Liver (tissue), 3 donors: ENCODE measurements around the gene TRUB1.

Experiments
- EGR1 ChIP-seq, 2 donors: IDR thresholded peaks; 2 replicates each; pipeline ENCODE4 v1.6.1; 2016 to 2018; ENCODE audit warnings: antibody characterized with exemption in 2 of 2, low read depth in 2 of 2
- TAF1 ChIP-seq: conservative IDR thresholded peaks from 2 replicates; pipeline ENCODE4 v1.6.1; 2016; ENCODE audit warnings: antibody characterized with exemption, mild to moderate bottlenecking
- TF ChIP-seq, protein P1 (sequence below): fragments of 150-350 bp; IDR thresholded peaks from 2 replicates; pipeline ENCODE4 v1.5.1; 2017; ENCODE audit warnings: improper control_type of control experiment, low read depth, low read length; ENCODE audit not compliant: missing input control
- TF ChIP-seq, protein P2 (sequence below): IDR thresholded peaks from 2 replicates; pipeline ENCODE4 v1.6.1; 2016; ENCODE audit warnings: antibody characterized with exemption
- TF ChIP-seq, protein P3 (sequence below): IDR thresholded peaks from 2 replicates; pipeline ENCODE4 v1.6.1; 2016; ENCODE audit warnings: antibody characterized with exemption, mild to moderate bottlenecking
- TF ChIP-seq, protein P4 (sequence below): IDR thresholded peaks from 2 replicates; pipeline ENCODE4 v1.6.1; 2016; ENCODE audit warnings: antibody characterized with exemption
- donor health status: healthy.
- donor health status: healthy.

DNA sequence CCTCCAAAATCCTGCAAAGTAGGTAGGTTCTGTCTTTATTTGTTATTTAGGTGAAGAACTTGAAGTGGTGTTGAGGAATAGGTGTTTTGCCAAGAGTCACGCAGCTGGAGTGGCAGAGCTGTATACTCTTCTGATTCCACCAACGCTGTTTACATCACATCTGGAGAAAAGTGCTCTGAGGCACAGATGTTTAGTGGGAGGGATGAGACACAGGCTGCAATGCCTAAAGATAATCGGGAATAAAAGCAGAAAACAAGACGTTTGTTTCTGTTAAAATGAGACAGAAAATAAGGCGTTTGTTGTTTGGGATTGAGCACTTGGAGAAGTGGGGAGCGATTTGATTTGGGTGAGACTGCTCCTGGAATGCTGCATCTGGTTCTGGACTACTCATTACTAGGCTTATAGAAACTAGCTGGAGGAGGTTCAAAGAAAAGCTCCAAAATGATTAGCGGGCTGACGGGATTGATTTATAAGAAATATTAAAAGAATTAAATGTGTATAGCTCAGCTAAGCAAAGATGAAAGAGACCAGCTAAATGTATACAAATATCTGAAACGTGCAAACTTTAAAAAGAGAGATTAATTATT, 54.3 kb downstream of the TRUB1 start:
- TF ChIP-seq, protein P1, sequence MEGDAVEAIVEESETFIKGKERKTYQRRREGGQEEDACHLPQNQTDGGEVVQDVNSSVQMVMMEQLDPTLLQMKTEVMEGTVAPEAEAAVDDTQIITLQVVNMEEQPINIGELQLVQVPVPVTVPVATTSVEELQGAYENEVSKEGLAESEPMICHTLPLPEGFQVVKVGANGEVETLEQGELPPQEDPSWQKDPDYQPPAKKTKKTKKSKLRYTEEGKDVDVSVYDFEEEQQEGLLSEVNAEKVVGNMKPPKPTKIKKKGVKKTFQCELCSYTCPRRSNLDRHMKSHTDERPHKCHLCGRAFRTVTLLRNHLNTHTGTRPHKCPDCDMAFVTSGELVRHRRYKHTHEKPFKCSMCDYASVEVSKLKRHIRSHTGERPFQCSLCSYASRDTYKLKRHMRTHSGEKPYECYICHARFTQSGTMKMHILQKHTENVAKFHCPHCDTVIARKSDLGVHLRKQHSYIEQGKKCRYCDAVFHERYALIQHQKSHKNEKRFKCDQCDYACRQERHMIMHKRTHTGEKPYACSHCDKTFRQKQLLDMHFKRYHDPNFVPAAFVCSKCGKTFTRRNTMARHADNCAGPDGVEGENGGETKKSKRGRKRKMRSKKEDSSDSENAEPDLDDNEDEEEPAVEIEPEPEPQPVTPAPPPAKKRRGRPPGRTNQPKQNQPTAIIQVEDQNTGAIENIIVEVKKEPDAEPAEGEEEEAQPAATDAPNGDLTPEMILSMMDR = no peak
- TF ChIP-seq, protein P2, sequence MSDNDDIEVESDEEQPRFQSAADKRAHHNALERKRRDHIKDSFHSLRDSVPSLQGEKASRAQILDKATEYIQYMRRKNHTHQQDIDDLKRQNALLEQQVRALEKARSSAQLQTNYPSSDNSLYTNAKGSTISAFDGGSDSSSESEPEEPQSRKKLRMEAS = no peak
- TF ChIP-seq TAF1 = no peak
- no peak for TF ChIP-seq EGR1 (IDR thresholded peaks at IDR 0.05; ENCODE audit: low read depth in 2 of 2)
- TF ChIP-seq, protein P3, sequence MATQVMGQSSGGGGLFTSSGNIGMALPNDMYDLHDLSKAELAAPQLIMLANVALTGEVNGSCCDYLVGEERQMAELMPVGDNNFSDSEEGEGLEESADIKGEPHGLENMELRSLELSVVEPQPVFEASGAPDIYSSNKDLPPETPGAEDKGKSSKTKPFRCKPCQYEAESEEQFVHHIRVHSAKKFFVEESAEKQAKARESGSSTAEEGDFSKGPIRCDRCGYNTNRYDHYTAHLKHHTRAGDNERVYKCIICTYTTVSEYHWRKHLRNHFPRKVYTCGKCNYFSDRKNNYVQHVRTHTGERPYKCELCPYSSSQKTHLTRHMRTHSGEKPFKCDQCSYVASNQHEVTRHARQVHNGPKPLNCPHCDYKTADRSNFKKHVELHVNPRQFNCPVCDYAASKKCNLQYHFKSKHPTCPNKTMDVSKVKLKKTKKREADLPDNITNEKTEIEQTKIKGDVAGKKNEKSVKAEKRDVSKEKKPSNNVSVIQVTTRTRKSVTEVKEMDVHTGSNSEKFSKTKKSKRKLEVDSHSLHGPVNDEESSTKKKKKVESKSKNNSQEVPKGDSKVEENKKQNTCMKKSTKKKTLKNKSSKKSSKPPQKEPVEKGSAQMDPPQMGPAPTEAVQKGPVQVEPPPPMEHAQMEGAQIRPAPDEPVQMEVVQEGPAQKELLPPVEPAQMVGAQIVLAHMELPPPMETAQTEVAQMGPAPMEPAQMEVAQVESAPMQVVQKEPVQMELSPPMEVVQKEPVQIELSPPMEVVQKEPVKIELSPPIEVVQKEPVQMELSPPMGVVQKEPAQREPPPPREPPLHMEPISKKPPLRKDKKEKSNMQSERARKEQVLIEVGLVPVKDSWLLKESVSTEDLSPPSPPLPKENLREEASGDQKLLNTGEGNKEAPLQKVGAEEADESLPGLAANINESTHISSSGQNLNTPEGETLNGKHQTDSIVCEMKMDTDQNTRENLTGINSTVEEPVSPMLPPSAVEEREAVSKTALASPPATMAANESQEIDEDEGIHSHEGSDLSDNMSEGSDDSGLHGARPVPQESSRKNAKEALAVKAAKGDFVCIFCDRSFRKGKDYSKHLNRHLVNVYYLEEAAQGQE = no peak
- TF ChIP-seq, protein P4, sequence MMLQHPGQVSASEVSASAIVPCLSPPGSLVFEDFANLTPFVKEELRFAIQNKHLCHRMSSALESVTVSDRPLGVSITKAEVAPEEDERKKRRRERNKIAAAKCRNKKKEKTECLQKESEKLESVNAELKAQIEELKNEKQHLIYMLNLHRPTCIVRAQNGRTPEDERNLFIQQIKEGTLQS = no peak
